ENCODE data around the gene RABGEF1. TPM values are rescaled to one million over a fixed set of nuclear protein-coding genes. Genes with fewer than 3 reads are reported as not detected.

Gene RABGEF1
- total RNA-seq, 2 experiments from 2014 or later: 18.2 to 25.5 TPM

- ChIA-PET CTCF (ENCODE audit: unreplicated experiment) (no interaction called here), POLR2A (no interaction called here)
- Histone ChIP-seq H3K4me2 (ENCODE audit: low read length) (no peak overlapping the region), H3K36me3 (ENCODE audit: insufficient read depth, low read length) (peaks cover under 1% of the 10 kb centered on the region; the same call in 1 of the 2 replicates), H3K79me2 (ENCODE audit: insufficient read depth, low read depth, low read length) (peaks cover 8% of the 10 kb centered on the region; the same call in 1 of the 2 replicates), H3K9me3 (ENCODE audit: low read length) (no peaks in the 10 kb centered on the region), H3K4me3 (ENCODE audit: low read depth, low read length, poor library complexity, severe bottlenecking) (no peak overlapping the region), H4K20me1 (ENCODE audit: insufficient read depth, low read length) (no peaks in the 10 kb centered on the region), H3K9me2 (ENCODE audit: insufficient read depth, low read length) (no peaks in the 10 kb centered on the region), H3K27ac (ENCODE audit: low read depth, low read length, poor library complexity, severe bottlenecking) (no peak overlapping the region), H2AFZ (ENCODE audit: low read length) (no peak overlapping the region), H3K4me1 (ENCODE audit: insufficient read depth, low read length, poor library complexity, severe bottlenecking) (peaks cover 17% of the 10 kb centered on the region)
- intact Hi-C loops (cut with micrococcal nuclease; ENCODE audit: unreplicated experiment): loop anchor here (5.0 kb wide), 1 partner anchor 74 kb away; the partner anchor contains the start of gene TMEM248
- TF ChIP-seq CTCF (conservative IDR thresholded peaks at IDR 0.05; ENCODE audit: low read length): no peak
- no peak for TF ChIP-seq EZH2phosphoT487 (IDR thresholded peaks at IDR 0.05; ENCODE audit: borderline replicate concordance, low read depth, low read length)
- no TSS peak for BruUV-seq (replicated peaks)
- DNase-seq (ENCODE audit: low spot score): no peak
Measured at GRCh38 chr7:66847879-66848790, 107.6 kb downstream of the RABGEF1 start.

DNA sequence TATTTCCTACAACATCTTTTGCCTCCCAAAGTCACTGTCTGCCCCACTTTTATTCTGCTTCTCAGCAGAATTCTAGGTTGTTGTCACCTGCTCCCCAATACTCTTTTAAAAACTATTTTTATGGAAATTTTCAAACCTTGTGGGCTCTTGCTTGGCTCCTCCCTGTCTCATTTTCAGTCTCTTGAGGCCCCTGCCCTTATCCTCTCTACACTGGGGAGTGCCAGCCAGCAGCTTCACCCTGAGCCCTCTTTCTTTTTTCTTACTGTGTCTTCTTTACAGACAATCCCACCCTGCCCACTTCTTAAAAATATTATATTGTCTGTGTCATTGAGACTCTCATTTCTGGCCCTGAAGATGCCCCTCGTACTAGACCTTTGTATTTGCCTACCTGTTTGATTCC is 118.8 kb downstream of the RABGEF1 start:
- Histone ChIP-seq H3K27ac (ENCODE audit: low read depth, low read length, poor library complexity, severe bottlenecking) (no peak overlapping the region), H3K4me2 (ENCODE audit: low read length) (no peak overlapping the region), H3K4me3 (ENCODE audit: low read depth, low read length, poor library complexity, severe bottlenecking) (no peak overlapping the region), H3K36me3 (ENCODE audit: insufficient read depth, low read length) (peaks cover 14% of the 10 kb centered on the region), H2AFZ (ENCODE audit: low read length) (no peak overlapping the region), H4K20me1 (ENCODE audit: insufficient read depth, low read length) (no peaks in the 10 kb centered on the region), H3K79me2 (ENCODE audit: insufficient read depth, low read depth, low read length) (no peaks in the 10 kb centered on the region), H3K9me3 (ENCODE audit: low read length) (no peaks in the 10 kb centered on the region), H3K4me1 (ENCODE audit: insufficient read depth, low read length, poor library complexity, severe bottlenecking) (no peaks in the 10 kb centered on the region), H3K9me2 (ENCODE audit: insufficient read depth, low read length) (no peaks in the 10 kb centered on the region)
- TF ChIP-seq EZH2phosphoT487 (IDR thresholded peaks at IDR 0.05; ENCODE audit: borderline replicate concordance, low read depth, low read length): no peak
- no peak for TF ChIP-seq CTCF (conservative IDR thresholded peaks at IDR 0.05; ENCODE audit: low read length)
- intact Hi-C loops (cut with micrococcal nuclease; ENCODE audit: unreplicated experiment): no loop called here
- no TSS peak for BruUV-seq (replicated peaks)
- ChIA-PET CTCF (ENCODE audit: unreplicated experiment) (no interaction called here), POLR2A (interaction anchor here (2.1 kb wide), 1 partner anchor 15 kb away, joined by 5 read pairs; no protein-coding TSS in a partner anchor)
- no peak for DNase-seq (ENCODE audit: low spot score)

All from OCI-LY7 (cell line).